IMR-90 (cell line): ENCODE data around the gene GPR15.

Experiments used
- BHLHE40 ChIP-seq: fragments of 150-350 bp; IDR thresholded peaks from 2 replicates; pipeline ENCODE4 v1.6.1; 2016; ENCODE audit warnings: mild to moderate bottlenecking, low read depth, low read length
- TF ChIP-seq, protein P1 (sequence below): conservative IDR thresholded peaks from 2 replicates; pipeline ENCODE4 v1.5.1; 2012; ENCODE audit warnings: mild to moderate bottlenecking, low read depth, low read length, improper control_type of control experiment

DNA sequence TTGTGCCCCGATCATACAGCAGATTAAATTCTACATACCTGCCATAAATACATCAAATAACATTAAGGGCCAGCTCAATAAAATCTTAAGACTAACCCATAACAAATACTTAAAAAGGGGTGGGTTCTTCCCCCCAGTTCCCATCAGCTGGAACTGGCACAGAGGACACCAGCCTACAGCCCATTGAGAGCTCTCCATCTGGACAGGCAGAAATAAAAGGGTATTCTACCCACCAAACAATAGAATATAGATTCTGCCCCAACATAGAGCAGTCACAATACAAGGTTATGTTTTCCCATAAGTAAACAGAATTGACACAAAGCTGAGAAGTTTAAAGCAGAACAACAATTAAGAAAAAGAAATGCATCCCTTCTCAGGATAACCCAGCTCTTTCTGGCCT is 49.7 kb downstream of the GPR15 start:
- TF ChIP-seq, protein P1, sequence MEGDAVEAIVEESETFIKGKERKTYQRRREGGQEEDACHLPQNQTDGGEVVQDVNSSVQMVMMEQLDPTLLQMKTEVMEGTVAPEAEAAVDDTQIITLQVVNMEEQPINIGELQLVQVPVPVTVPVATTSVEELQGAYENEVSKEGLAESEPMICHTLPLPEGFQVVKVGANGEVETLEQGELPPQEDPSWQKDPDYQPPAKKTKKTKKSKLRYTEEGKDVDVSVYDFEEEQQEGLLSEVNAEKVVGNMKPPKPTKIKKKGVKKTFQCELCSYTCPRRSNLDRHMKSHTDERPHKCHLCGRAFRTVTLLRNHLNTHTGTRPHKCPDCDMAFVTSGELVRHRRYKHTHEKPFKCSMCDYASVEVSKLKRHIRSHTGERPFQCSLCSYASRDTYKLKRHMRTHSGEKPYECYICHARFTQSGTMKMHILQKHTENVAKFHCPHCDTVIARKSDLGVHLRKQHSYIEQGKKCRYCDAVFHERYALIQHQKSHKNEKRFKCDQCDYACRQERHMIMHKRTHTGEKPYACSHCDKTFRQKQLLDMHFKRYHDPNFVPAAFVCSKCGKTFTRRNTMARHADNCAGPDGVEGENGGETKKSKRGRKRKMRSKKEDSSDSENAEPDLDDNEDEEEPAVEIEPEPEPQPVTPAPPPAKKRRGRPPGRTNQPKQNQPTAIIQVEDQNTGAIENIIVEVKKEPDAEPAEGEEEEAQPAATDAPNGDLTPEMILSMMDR = no peak
- TF ChIP-seq BHLHE40 = no peak
